Duodenal mucosa (tissue), 2 donors: Measurements from ENCODE around the gene ARHGEF4.

Experiments used
- H3K27ac ChIP-seq: one replicate; pipeline ENCODE4 v1.7.0; 2013; ENCODE audit warnings: low read depth, low read length
- H3K27me3 ChIP-seq, 2 donors: one replicate each; pipeline ENCODE4 v1.7.0; 2013; ENCODE audit warnings: low read length in 2 of 2, control low read depth in 1 of 2; ENCODE audit not compliant: insufficient read depth in 2 of 2, control insufficient read depth in 1 of 2
- H3K36me3 ChIP-seq, 2 donors: one replicate each; pipeline ENCODE4 v1.7.0; 2013; ENCODE audit warnings: low read length in 2 of 2, control low read depth in 1 of 2; ENCODE audit not compliant: insufficient read depth in 2 of 2, control insufficient read depth in 1 of 2
- H3K4me1 ChIP-seq, 2 donors: one replicate each; pipeline ENCODE4 v1.7.0; 2013; ENCODE audit warnings: low read length in 2 of 2, control low read depth in 1 of 2; ENCODE audit not compliant: insufficient read depth in 2 of 2, control insufficient read depth in 1 of 2
- H3K4me3 ChIP-seq, 2 donors: one replicate each; pipeline ENCODE4 v1.7.0; 2013; ENCODE audit warnings: low read length in 2 of 2, low read depth in 1 of 2
- H3K9ac ChIP-seq, 2 donors: one replicate each; pipeline ENCODE4 v1.7.0; 2013; ENCODE audit warnings: low read length in 2 of 2, low read depth in 1 of 2
- H3K9me3 ChIP-seq, 2 donors: one replicate each; pipeline ENCODE4 v1.7.0; 2013; ENCODE audit warnings: low read length in 2 of 2, control low read depth in 1 of 2; ENCODE audit not compliant: control insufficient read depth in 1 of 2

The ARHGEF4 gene

GRCh38 chr2:130871843-130872740, 35.4 kb downstream of the ARHGEF4 start:
- Histone ChIP-seq H3K9ac (no peak overlapping the region), H3K27me3 (peaks cover 0 to 5% of the 10 kb centered on the region in 2 donors), H3K9me3 (no peaks in the 10 kb centered on the region), H3K4me1 (no peaks in the 10 kb centered on the region), H3K4me3 (no peak overlapping the region), H3K36me3 (no peaks in the 10 kb centered on the region), H3K27ac (no peak overlapping the region)

- no peaks in the 10 kb centered on the region for H3K9me3 ChIP-seq
- no peak overlapping the region for H3K27ac ChIP-seq
- H3K36me3 ChIP-seq = no peaks in the 10 kb centered on the region
- peaks cover 0 to 5% of the 10 kb centered on the region in 2 donors for H3K27me3 ChIP-seq
- no peak overlapping the region for H3K4me3 ChIP-seq
- no peaks in the 10 kb centered on the region for H3K4me1 ChIP-seq
- H3K9ac ChIP-seq = no peak overlapping the region
Observed at GRCh38 chr2:130872741-130873125, 36.0 kb downstream of the ARHGEF4 start.

GRCh38 chr2:130873700-130874346, 37.1 kb downstream of the ARHGEF4 start:
- H3K4me1 ChIP-seq = no peaks in the 10 kb centered on the region
- no peaks in the 10 kb centered on the region for H3K36me3 ChIP-seq
- H3K9ac ChIP-seq = no peak overlapping the region
- H3K27ac ChIP-seq = no peak overlapping the region
- no peak overlapping the region for H3K4me3 ChIP-seq
- no peaks in the 10 kb centered on the region for H3K9me3 ChIP-seq
- peaks cover 0 to 5% of the 10 kb centered on the region in 2 donors for H3K27me3 ChIP-seq

- Histone ChIP-seq H3K9ac (no peak overlapping the region), H3K4me1 (no peaks in the 10 kb centered on the region), H3K4me3 (no peak overlapping the region), H3K27ac (no peak overlapping the region), H3K27me3 (peaks cover 0 to 5% of the 10 kb centered on the region in 2 donors), H3K9me3 (no peaks in the 10 kb centered on the region), H3K36me3 (no peaks in the 10 kb centered on the region)
Observed at GRCh38 chr2:130874512-130874911, 37.8 kb downstream of the ARHGEF4 start.

- H3K36me3 ChIP-seq = no peaks in the 10 kb centered on the region
- H3K4me1 ChIP-seq = no peaks in the 10 kb centered on the region
- no peak overlapping the region for H3K4me3 ChIP-seq
- H3K9me3 ChIP-seq = no peaks in the 10 kb centered on the region
- no peak overlapping the region for H3K9ac ChIP-seq
- H3K27ac ChIP-seq = no peak overlapping the region
- no peaks in the 10 kb centered on the region for H3K27me3 ChIP-seq
Observed at GRCh38 chr2:130875935-130876334, 39.2 kb downstream of the ARHGEF4 start.

- no peak overlapping the region for H3K27ac ChIP-seq
- H3K9me3 ChIP-seq = no peaks in the 10 kb centered on the region
- H3K9ac ChIP-seq = no peak overlapping the region
- no peaks in the 10 kb centered on the region for H3K4me1 ChIP-seq
- no peaks in the 10 kb centered on the region for H3K27me3 ChIP-seq
- H3K4me3 ChIP-seq = no peak overlapping the region
- no peaks in the 10 kb centered on the region for H3K36me3 ChIP-seq
Observed at GRCh38 chr2:130877258-130877657, 40.5 kb downstream of the ARHGEF4 start.

GRCh38 chr2:130878316-130878715, 41.6 kb downstream of the ARHGEF4 start:
- no peaks in the 10 kb centered on the region for H3K27me3 ChIP-seq
- H3K4me3 ChIP-seq = no peak overlapping the region
- no peak overlapping the region for H3K9ac ChIP-seq
- no peaks in the 10 kb centered on the region for H3K36me3 ChIP-seq
- H3K4me1 ChIP-seq = no peaks in the 10 kb centered on the region
- no peaks in the 10 kb centered on the region for H3K9me3 ChIP-seq
- no peak overlapping the region for H3K27ac ChIP-seq

- Histone ChIP-seq H3K27me3 (no peaks in the 10 kb centered on the region), H3K4me3 (no peak overlapping the region), H3K4me1 (no peaks in the 10 kb centered on the region), H3K9ac (no peak overlapping the region), H3K27ac (no peak overlapping the region), H3K9me3 (no peaks in the 10 kb centered on the region), H3K36me3 (no peaks in the 10 kb centered on the region)
Observed at GRCh38 chr2:130878933-130879332, 42.2 kb downstream of the ARHGEF4 start.

- H3K9me3 ChIP-seq = no peaks in the 10 kb centered on the region
- H3K27ac ChIP-seq = no peak overlapping the region
- no peaks in the 10 kb centered on the region for H3K36me3 ChIP-seq
- H3K4me1 ChIP-seq = no peaks in the 10 kb centered on the region
- H3K4me3 ChIP-seq = no peak overlapping the region
- no peaks in the 10 kb centered on the region for H3K27me3 ChIP-seq
- no peak overlapping the region for H3K9ac ChIP-seq
Observed at GRCh38 chr2:130882111-130882690, 45.5 kb downstream of the ARHGEF4 start.

GRCh38 chr2:130882991-130883390, 46.3 kb downstream of the ARHGEF4 start:
- Histone ChIP-seq H3K27me3 (no peaks in the 10 kb centered on the region), H3K9ac (no peak overlapping the region), H3K9me3 (no peaks in the 10 kb centered on the region), H3K36me3 (no peaks in the 10 kb centered on the region), H3K4me3 (no peak overlapping the region), H3K27ac (no peak overlapping the region), H3K4me1 (no peaks in the 10 kb centered on the region)
